K562 (cell line): ENCODE results near the gene TULP4. TPM values are rescaled to one million over a fixed set of nuclear protein-coding genes. Genes with fewer than 3 reads are reported as not detected.

Source experiments
- ATAC-seq: fragments of 200-7000 bp; cut with Tn5 transposase; 3 replicates; pipeline ENCODE4 v1.9.1; 2020; ENCODE audit warnings: moderate library complexity
- BruUV-seq: library from RNA; stranded (reverse); fragments of 400-500 nt; replicated peaks from 2 replicates; lab custom pipeline; 2021; lab: Mats Ljungman, UMichigan
- CTCF ChIA-PET: fragments of 300-600 bp; formaldehyde crosslinking; extraction: SDS; loops from one replicate; lab custom pipeline; 2021; ENCODE audit warnings: low intra/inter-chr PET ratio; lab: Yijun Ruan, JAX
- POLR2A ChIA-PET: fragments of 300-600, 350-650 bp; sonication (Branson Sonifier 250); formaldehyde crosslinking; extraction: SDS; loops from one replicate; lab custom pipeline; 2021; ENCODE audit warnings: antibody characterized with exemption, inconsistent platforms; lab: Yijun Ruan, JAX
- DNase-seq, 4 experiments: peaks; one replicate each; pipeline versions ENCODE4 v3.0.0 to v3.0.0-alpha.2; 2011 to 2018; ENCODE audit warnings: low spot score in 3 of 4, mixed read lengths in 3 of 4; ENCODE audit errors: extremely low read depth in 1 of 4
- FAIRE-seq: peaks from 2 replicates; lab custom pipeline; 2011; peaks lifted over from hg19 to GRCh38; lab: Jason Lieb, UNC
- H2AFZ ChIP-seq: 2 replicates; pipeline ENCODE4 v1.6.0; 2011; ENCODE audit warnings: low read depth, low read length, control low read depth, inconsistent platforms
- H3K27ac ChIP-seq: fragments of 200-600 bp; 3 replicates; pipeline ENCODE4 v1.8.0; 2011; ENCODE audit warnings: low read depth, mild to moderate bottlenecking, control low read depth, inconsistent platforms, low read length, moderate library complexity, mixed read lengths; ENCODE audit errors: extremely low read depth
- H3K27me3 ChIP-seq, 2 experiments: fragments of 300-600 bp in 1 of 2; 2 replicates in 1 of 2; 3 replicates in 1 of 2; pipeline versions ENCODE4 v1.6.0 to v1.8.0; 2011; ENCODE audit warnings: inconsistent platforms in 2 of 2, low read length in 2 of 2, mild to moderate bottlenecking in 1 of 2, mixed read lengths in 1 of 2, moderate library complexity in 1 of 2; ENCODE audit not compliant: control insufficient read depth in 2 of 2, insufficient read depth in 2 of 2
- H3K36me3 ChIP-seq: fragments of 300-600 bp; 3 replicates; pipeline ENCODE4 v1.8.0; 2011; ENCODE audit warnings: mild to moderate bottlenecking, low read length, inconsistent platforms; ENCODE audit not compliant: control insufficient read depth, insufficient read depth
- H3K4me1 ChIP-seq, 2 experiments: fragments of 200-600 bp in 1 of 2; replicated peaks in 1 of 2; 2 replicates in 1 of 2; 3 replicates in 1 of 2; pipeline versions ENCODE4 v1.5.1 to v1.8.0; 2011; ENCODE audit warnings: inconsistent platforms in 2 of 2, low read length in 2 of 2, mild to moderate bottlenecking in 1 of 2, mixed read lengths in 1 of 2, moderate library complexity in 1 of 2; ENCODE audit not compliant: control insufficient read depth in 2 of 2, insufficient read depth in 2 of 2
- H3K4me2 ChIP-seq: 2 replicates; pipeline ENCODE4 v1.6.1; 2011; ENCODE audit warnings: low read length, control low read depth, inconsistent platforms, mixed read lengths; ENCODE audit not compliant: insufficient read depth
- H3K4me3 ChIP-seq: fragments of 200-600 bp; sonication (generic), shearing (Covaris generic); 2 replicates; pipeline ENCODE4 v1.5.1; 2016; ENCODE audit warnings: control low read depth, inconsistent platforms
- H3K79me2 ChIP-seq: fragments of 200-600 bp; 3 replicates; pipeline ENCODE4 v1.8.0; 2011; ENCODE audit warnings: low read length, inconsistent platforms; ENCODE audit not compliant: control insufficient read depth, insufficient read depth
- H3K9ac ChIP-seq, 2 experiments: 2 replicates each; pipeline versions ENCODE4 v1.6.0 to v1.6.1; 2011; ENCODE audit warnings: low read depth in 2 of 2, low read length in 2 of 2, control low read depth in 1 of 2, inconsistent platforms in 1 of 2, mild to moderate bottlenecking in 1 of 2, mixed read lengths in 1 of 2; ENCODE audit not compliant: insufficient read depth in 1 of 2
- H3K9me1 ChIP-seq: one replicate; pipeline ENCODE4 v1.6.0; 2011; ENCODE audit warnings: inconsistent platforms, mild to moderate bottlenecking, low read length, moderate library complexity; ENCODE audit not compliant: control insufficient read depth, insufficient read depth
- H3K9me3 ChIP-seq: replicated peaks from 2 replicates; pipeline ENCODE4 v1.5.1; 2011; ENCODE audit warnings: low read depth, low read length, inconsistent platforms; ENCODE audit not compliant: control insufficient read depth, insufficient read depth
- H4K20me1 ChIP-seq: replicated peaks from 2 replicates; pipeline ENCODE4 v1.6.1; 2011; ENCODE audit warnings: low read length, inconsistent platforms, mixed read lengths; ENCODE audit not compliant: control insufficient read depth, insufficient read depth
- ATF3 ChIP-seq, 2 experiments: fragments of 450-650 bp in 1 of 2; sonication (generic) in 1 of 2; formaldehyde crosslinking in 1 of 2; IDR thresholded peaks in 1 of 2; conservative IDR thresholded peaks in 1 of 2; 2 replicates each; pipeline versions ENCODE4 v1.6.1 to v1.8.1; 2016 to 2023; ENCODE audit warnings: mild to moderate bottlenecking in 2 of 2, moderate library complexity in 2 of 2, inconsistent platforms in 1 of 2, missing genetic modification reagents in 1 of 2
- E2F6 ChIP-seq, 2 experiments: IDR thresholded peaks; 2 replicates each; pipeline ENCODE4 v1.6.1; 2011; ENCODE audit warnings: borderline replicate concordance in 1 of 2, control low read depth in 1 of 2, low read depth in 1 of 2, low read length in 1 of 2, mild to moderate bottlenecking in 1 of 2, mixed read lengths in 1 of 2, moderate library complexity in 1 of 2; ENCODE audit not compliant: insufficient read depth in 1 of 2, insufficient read length in 1 of 2, poor library complexity in 1 of 2, severe bottlenecking in 1 of 2; ENCODE audit errors: extremely low read depth in 1 of 2
- WGBS: fragments of 100-300 bp; shearing (Covaris generic); methylation state at CpG from one replicate; pipeline ENCODE4 v1.1.6; 2016; ENCODE audit warnings: low coverage, mixed read lengths; ENCODE audit not compliant: insufficient coverage; ENCODE audit errors: missing lambda C conversion rate; 5-methylcytosine and 5-hydroxymethylcytosine counted together
- in situ Hi-C: fragments of 300-500 bp; cut with MboI; formaldehyde crosslinking; loops from 4 replicates; pipeline ENCODE4 v1.15.0; 2018; ENCODE audit warnings: inconsistent platforms, mixed read lengths
- intact Hi-C: fragments of 100-400 bp; cut with micrococcal nuclease; formaldehyde crosslinking; loops from 2 replicates; pipeline ENCODE4 v1.14.2; 2022
- polyA plus RNA-seq, 8 experiments: library from polyadenylated mRNA; depleted of rRNA in 4 of 8; stranded (reverse) in 5 of 8; unstranded in 3 of 8; fragments of >200 nt; fragmentation: Nextera tagmentation in 2 of 8; fragmentation: Illumina TruSeq in 1 of 8; extraction: Ambion mirVana in 2 of 8; extraction: Trizol in 1 of 8; gene quantifications; 2 replicates each; pipeline versions ENCODE4 v1.2.1 to v1.2.3, GENCODE V29; 2011 to 2014; ENCODE audit warnings: inconsistent platforms in 1 of 8, missing spikeins in 1 of 8
- total RNA-seq, 7 experiments: library from RNA; depleted of rRNA in 6 of 7; stranded (reverse); fragments of >200 nt in 6 of 7; fragmentation: Illumina TruSeq in 2 of 7; extraction: Trizol in 2 of 7; gene quantifications; 2 replicates each; pipeline versions ENCODE4 v1.2.1 to v1.2.3, GENCODE V29; 2011 to 2021; ENCODE audit warnings: low replicate concordance in 1 of 7

TULP4 gene
- total and polyA plus RNA-seq, 9 of the 15 experiments (the other 6 are each of a cell fraction or from before 2014, with no cell fraction given) = 1.2 to 50.4 (median 11.0) TPM

- CTCF ChIA-PET = no interaction called here
- H3K27ac ChIP-seq = no peak overlapping the region
- no peak for FAIRE-seq
- POLR2A ChIA-PET = no interaction called here
- BruUV-seq = no TSS peak
- H4K20me1 ChIP-seq = no peaks in the 10 kb centered on the region; the same call in 1 of the 2 replicates
- WGBS = 39% methylated on average over 3 of the region's 3 CpGs
- no peaks in the 10 kb centered on the region for H3K79me2 ChIP-seq
- H3K36me3 ChIP-seq = no peaks in the 10 kb centered on the region
- no peak overlapping the region for H2AFZ ChIP-seq
- ATAC-seq = no peak
- no peaks in the 10 kb centered on the region for H3K9me3 ChIP-seq
- H3K27me3 ChIP-seq = no peaks in the 10 kb centered on the region
- H3K9me1 ChIP-seq = no peaks in the 10 kb centered on the region
- in situ Hi-C loops (no loop called here), intact Hi-C loops (no loop called here)
- TF ChIP-seq E2F6 (IDR thresholded peaks at IDR 0.05; ENCODE audit: borderline replicate concordance in 1 of 2, extremely low read depth in 1 of 2, insufficient read depth in 1 of 2, insufficient read length in 1 of 2, low read depth in 1 of 2, low read length in 1 of 2, poor library complexity in 1 of 2, severe bottlenecking in 1 of 2) (no peak), ATF3 (IDR thresholded peaks at IDR 0.05) (peak; percentile 64; the same call in 1 of the 2 replicates), ATF3 (CRISPR knock-in tag; conservative IDR thresholded peaks at IDR 0.05) (no peak)
- DNase-seq = no peak
- H3K4me1 ChIP-seq = peaks cover 3 to 6% of the 10 kb centered on the region in 2 experiments; a peak in 3 of 5 replicates
- H3K4me3 ChIP-seq = no peak overlapping the region
- no peak overlapping the region for H3K9ac ChIP-seq
- H3K4me2 ChIP-seq = no peak overlapping the region
These were observed 60.3 kb downstream of the TULP4 start for GRCh38 chr6:158372574-158372973.
